Neural progenitor cell (in vitro differentiated cells): ENCODE data around the gene F10.

ENCODE experiments used
- EZH2 ChIP-seq: fragments of 200-600 bp; sonication (generic); IDR thresholded peaks from 2 replicates; pipeline ENCODE4 v1.6.1; 2017; ENCODE audit warnings: antibody characterized with exemption, mild to moderate bottlenecking, moderate library complexity
- TF ChIP-seq, protein P1 (sequence below): fragments of 200-600 bp; sonication (generic); IDR thresholded peaks from 2 replicates; pipeline ENCODE4 v1.5.1; 2017; ENCODE audit warnings: antibody characterized with exemption, mild to moderate bottlenecking

DNA sequence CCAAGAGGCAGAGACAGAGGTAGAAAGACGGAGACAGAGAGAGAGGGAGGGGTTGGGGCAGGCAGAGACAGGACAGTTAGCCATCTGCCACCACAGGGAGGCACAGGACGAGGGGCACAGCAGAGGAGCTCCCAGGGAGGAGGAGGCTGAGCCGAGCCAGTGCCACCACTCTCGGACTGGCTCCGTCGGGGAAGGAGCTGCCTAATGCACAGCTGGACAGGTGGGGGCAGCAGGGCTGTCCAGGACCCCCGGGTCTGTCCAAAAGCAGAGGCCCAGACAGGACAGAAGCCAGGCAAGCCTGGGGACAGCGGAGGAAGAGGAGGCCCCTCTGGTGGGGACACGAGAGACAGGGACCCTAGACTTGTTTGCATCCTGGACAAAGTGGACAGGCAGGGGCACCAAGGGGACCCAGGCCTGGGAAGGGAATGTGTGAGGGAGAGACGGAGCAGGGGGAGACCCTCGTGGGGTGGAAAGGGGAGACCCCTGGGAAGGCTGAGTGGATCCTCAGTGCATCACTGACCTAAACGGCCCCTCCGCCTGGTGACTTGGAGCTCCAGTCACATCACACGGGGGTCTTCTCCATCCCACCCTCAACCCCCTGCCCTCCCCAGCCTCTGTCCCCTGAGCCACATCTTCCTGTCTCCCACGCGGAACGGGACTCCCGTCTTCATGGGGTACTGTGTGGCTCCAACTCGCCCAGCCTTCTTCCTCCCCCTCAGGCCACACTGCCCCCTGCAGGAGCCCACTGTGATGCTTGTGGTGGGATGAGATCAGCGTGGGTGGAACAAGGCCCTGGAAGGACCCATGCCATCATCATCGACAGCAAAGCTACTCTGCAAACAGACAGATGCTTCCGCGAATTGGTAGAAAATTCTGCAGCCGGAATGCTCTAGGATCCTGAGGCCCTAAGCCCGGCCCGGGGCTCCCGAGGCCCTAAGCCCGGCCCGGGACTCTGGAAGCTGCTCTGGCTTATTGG is 915 bp downstream of the F10 start:
- no peak for TF ChIP-seq EZH2
- TF ChIP-seq, protein P1, sequence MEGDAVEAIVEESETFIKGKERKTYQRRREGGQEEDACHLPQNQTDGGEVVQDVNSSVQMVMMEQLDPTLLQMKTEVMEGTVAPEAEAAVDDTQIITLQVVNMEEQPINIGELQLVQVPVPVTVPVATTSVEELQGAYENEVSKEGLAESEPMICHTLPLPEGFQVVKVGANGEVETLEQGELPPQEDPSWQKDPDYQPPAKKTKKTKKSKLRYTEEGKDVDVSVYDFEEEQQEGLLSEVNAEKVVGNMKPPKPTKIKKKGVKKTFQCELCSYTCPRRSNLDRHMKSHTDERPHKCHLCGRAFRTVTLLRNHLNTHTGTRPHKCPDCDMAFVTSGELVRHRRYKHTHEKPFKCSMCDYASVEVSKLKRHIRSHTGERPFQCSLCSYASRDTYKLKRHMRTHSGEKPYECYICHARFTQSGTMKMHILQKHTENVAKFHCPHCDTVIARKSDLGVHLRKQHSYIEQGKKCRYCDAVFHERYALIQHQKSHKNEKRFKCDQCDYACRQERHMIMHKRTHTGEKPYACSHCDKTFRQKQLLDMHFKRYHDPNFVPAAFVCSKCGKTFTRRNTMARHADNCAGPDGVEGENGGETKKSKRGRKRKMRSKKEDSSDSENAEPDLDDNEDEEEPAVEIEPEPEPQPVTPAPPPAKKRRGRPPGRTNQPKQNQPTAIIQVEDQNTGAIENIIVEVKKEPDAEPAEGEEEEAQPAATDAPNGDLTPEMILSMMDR, result peak; percentile 39
